Keratinocyte (primary cell): Measurements from ENCODE around the gene ZNF830. TPM values are rescaled to one million over a fixed set of nuclear protein-coding genes. Genes with fewer than 3 reads are reported as not detected.

Experiments
- DNase-seq: peaks from one replicate; pipeline ENCODE4 v3.0.0-alpha.2; 2011; ENCODE audit warnings: low read depth, missing footprints, low spot score
- FAIRE-seq: peaks from 2 replicates; lab custom pipeline; 2011; peaks lifted over from hg19 to GRCh38; lab: Jason Lieb, UNC
- H2AFZ ChIP-seq: 2 replicates; pipeline ENCODE4 v1.6.0; 2012; ENCODE audit warnings: low read length, control low read depth, inconsistent platforms; ENCODE audit not compliant: control insufficient read depth
- H3K27ac ChIP-seq: 2 replicates; pipeline ENCODE4 v1.5.1; 2011; ENCODE audit warnings: low read length; ENCODE audit not compliant: control insufficient read depth, insufficient read depth
- H3K27me3 ChIP-seq: 3 replicates; pipeline ENCODE4 v1.6.0; 2011; ENCODE audit warnings: low read length; ENCODE audit not compliant: control insufficient read depth, insufficient read depth; ENCODE audit errors: extremely low read depth
- H3K36me3 ChIP-seq, 2 experiments: 2 replicates in 1 of 2; 3 replicates in 1 of 2; pipeline ENCODE4 v1.5.1; 2011; ENCODE audit warnings: low read length in 2 of 2, mild to moderate bottlenecking in 1 of 2; ENCODE audit not compliant: control insufficient read depth in 2 of 2, insufficient read depth in 2 of 2; ENCODE audit errors: extremely low read depth in 1 of 2
- H3K4me1 ChIP-seq: 3 replicates; pipeline ENCODE4 v1.5.1; 2011; ENCODE audit warnings: low read length; ENCODE audit not compliant: control insufficient read depth, insufficient read depth; ENCODE audit errors: extremely low read depth
- H3K4me2 ChIP-seq: 3 replicates; pipeline ENCODE4 v1.6.0; 2011; ENCODE audit warnings: low read depth, low read length; ENCODE audit not compliant: control insufficient read depth, insufficient read depth; ENCODE audit errors: extremely low read depth
- H3K4me3 ChIP-seq, 3 experiments: fragments of 200-600 bp in 1 of 3; sonication (generic) in 1 of 3; 2 replicates in 2 of 3; 3 replicates in 1 of 3; pipeline ENCODE4 v1.5.1; 2011 to 2016; ENCODE audit warnings: low read length in 3 of 3, mild to moderate bottlenecking in 3 of 3, control low read depth in 2 of 3, inconsistent platforms in 1 of 3, low read depth in 1 of 3, mixed read lengths in 1 of 3, mixed run types in 1 of 3, moderate library complexity in 1 of 3; ENCODE audit not compliant: control insufficient read depth in 2 of 3, insufficient read depth in 2 of 3; ENCODE audit errors: extremely low read depth in 1 of 3
- H3K79me2 ChIP-seq: 2 replicates; pipeline ENCODE4 v1.6.0; 2012; ENCODE audit warnings: low read length; ENCODE audit not compliant: control insufficient read depth, insufficient read depth
- H3K9ac ChIP-seq: 3 replicates; pipeline ENCODE4 v1.6.0; 2011; ENCODE audit warnings: low read length; ENCODE audit not compliant: control insufficient read depth, insufficient read depth; ENCODE audit errors: extremely low read depth
- H3K9me1 ChIP-seq: 3 replicates; pipeline ENCODE4 v1.6.0; 2011; ENCODE audit warnings: low read length; ENCODE audit not compliant: control insufficient read depth, insufficient read depth; ENCODE audit errors: extremely low read depth
- H3K9me3 ChIP-seq: 2 replicates; pipeline ENCODE4 v1.5.1; 2012; ENCODE audit warnings: low read depth, low read length; ENCODE audit not compliant: control insufficient read depth
- H4K20me1 ChIP-seq: 3 replicates; pipeline ENCODE4 v1.6.0; 2011; ENCODE audit warnings: low read length; ENCODE audit not compliant: control insufficient read depth, insufficient read depth; ENCODE audit errors: extremely low read depth
- EZH2 ChIP-seq: IDR thresholded peaks from one replicate; pipeline ENCODE4 v1.6.1; 2012; ENCODE audit warnings: inconsistent platforms, mild to moderate bottlenecking, low read length, moderate library complexity
- dilution Hi-C: fragments of 300-500 bp; cut with MboI; formaldehyde crosslinking; loops from one replicate; pipeline ENCODE4 v1.7.0; 2020; ENCODE audit warnings: low sequenced_read_pairs; ENCODE audit not compliant: extremely low pct_ligation_motif_present
- polyA plus RNA-seq, 5 experiments: library from polyadenylated mRNA; depleted of rRNA in 3 of 5; stranded (reverse) in 3 of 5; stranded (forward) in 1 of 5; unstranded in 1 of 5; fragments of >200 nt; gene quantifications; 1 replicate in 1 of 5; 2 replicates in 3 of 5; 3 replicates in 1 of 5; pipeline versions ENCODE4 v1.2.1 to v1.2.3, GENCODE V29; 2011 to 2012; ENCODE audit warnings: missing spikeins in 2 of 5, low read depth in 1 of 5, low replicate concordance in 1 of 5
- TF ChIP-seq, protein P1 (sequence below), 3 experiments: IDR thresholded peaks in 1 of 3; conservative IDR thresholded peaks in 1 of 3; optimal IDR thresholded peaks in 1 of 3; 2 replicates in 2 of 3; 3 replicates in 1 of 3; pipeline versions ENCODE3 to v1.5.1; 2011; ENCODE audit warnings: low read length in 3 of 3, mild to moderate bottlenecking in 3 of 3, moderate library complexity in 2 of 3, control low read depth in 1 of 3, inconsistent platforms in 1 of 3; ENCODE audit not compliant: insufficient read depth in 2 of 3; ENCODE audit errors: extremely low read depth in 1 of 3

Gene ZNF830
- polyA plus RNA-seq, 1 donor (not counting 4 experiments of a cell fraction or from before 2014, with no cell fraction given) = 10.3 TPM

DNA sequence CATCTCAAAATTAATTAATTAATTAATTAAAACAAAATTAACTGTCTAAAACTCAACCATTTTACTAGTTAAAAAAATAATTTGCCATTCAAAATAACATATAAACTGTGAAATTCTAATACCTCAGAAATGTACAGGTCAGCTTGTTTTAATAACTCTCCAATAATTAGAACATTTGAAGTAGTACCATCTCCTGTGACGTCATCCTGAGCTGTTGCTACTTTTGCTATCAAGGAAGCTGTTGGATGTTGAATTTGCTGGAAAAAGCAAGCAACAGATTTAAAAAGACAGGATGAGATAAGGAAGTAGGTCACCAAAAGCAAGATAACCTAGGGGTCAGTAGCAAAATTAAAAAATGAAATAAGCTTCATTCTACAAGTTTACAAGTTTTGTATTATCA lies 2.9 kb upstream of the ZNF830 start:
- peaks cover 0 to 1% of the 10 kb centered on the region in 2 experiments for H3K36me3 ChIP-seq
- no peak for FAIRE-seq
- H3K9me1 ChIP-seq = no peaks in the 10 kb centered on the region
- DNase-seq = no peak
- H3K4me3 ChIP-seq = no peak overlapping the region
- H3K27me3 ChIP-seq = no peaks in the 10 kb centered on the region
- no peak overlapping the region for H3K27ac ChIP-seq
- no peaks in the 10 kb centered on the region for H3K9me3 ChIP-seq
- H2AFZ ChIP-seq = no peak overlapping the region
- TF ChIP-seq, protein P1, sequence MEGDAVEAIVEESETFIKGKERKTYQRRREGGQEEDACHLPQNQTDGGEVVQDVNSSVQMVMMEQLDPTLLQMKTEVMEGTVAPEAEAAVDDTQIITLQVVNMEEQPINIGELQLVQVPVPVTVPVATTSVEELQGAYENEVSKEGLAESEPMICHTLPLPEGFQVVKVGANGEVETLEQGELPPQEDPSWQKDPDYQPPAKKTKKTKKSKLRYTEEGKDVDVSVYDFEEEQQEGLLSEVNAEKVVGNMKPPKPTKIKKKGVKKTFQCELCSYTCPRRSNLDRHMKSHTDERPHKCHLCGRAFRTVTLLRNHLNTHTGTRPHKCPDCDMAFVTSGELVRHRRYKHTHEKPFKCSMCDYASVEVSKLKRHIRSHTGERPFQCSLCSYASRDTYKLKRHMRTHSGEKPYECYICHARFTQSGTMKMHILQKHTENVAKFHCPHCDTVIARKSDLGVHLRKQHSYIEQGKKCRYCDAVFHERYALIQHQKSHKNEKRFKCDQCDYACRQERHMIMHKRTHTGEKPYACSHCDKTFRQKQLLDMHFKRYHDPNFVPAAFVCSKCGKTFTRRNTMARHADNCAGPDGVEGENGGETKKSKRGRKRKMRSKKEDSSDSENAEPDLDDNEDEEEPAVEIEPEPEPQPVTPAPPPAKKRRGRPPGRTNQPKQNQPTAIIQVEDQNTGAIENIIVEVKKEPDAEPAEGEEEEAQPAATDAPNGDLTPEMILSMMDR (optimal IDR thresholded peaks at IDR 0.05 in 1 of 3, IDR thresholded peaks at IDR 0.05 in 1 of 3, conservative IDR thresholded peaks at IDR 0.05 in 1 of 3; ENCODE audit: extremely low read depth in 1 of 3, insufficient read depth in 2 of 3, low read length in 3 of 3) = no peak
- TF ChIP-seq EZH2 = no peak
- H3K4me2 ChIP-seq = no peak overlapping the region
- no peak overlapping the region for H3K9ac ChIP-seq
- peaks cover 20% of the 10 kb centered on the region for H3K79me2 ChIP-seq
- no peaks in the 10 kb centered on the region for H4K20me1 ChIP-seq
- H3K4me1 ChIP-seq = peaks cover 14% of the 10 kb centered on the region
- dilution Hi-C loops = no loop called here

DNA sequence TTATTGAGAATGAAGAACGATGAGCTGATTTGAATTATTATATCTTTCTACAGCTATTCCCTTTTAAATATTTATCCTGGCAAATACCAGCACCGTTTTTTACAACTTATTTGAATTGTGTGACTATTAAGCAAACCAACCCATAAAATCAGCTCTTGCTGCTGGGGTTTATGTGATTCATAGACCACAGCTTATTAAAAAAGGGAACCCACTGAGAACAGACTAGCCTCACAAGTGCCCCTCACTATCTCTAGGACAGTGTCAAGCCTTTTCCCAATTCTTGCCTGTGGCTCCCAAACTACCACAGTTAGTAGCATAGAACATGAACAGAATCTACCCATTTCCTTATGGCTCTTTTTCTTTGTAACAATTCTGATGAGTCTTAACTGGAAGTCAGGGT lies 12.8 kb downstream of the ZNF830 start:
- no peaks in the 10 kb centered on the region for H3K36me3 ChIP-seq
- H3K9me1 ChIP-seq = no peaks in the 10 kb centered on the region
- peaks cover 2% of the 10 kb centered on the region for H3K4me1 ChIP-seq
- no peak overlapping the region for H3K27ac ChIP-seq
- no peak overlapping the region for H3K9ac ChIP-seq
- no peaks in the 10 kb centered on the region for H3K9me3 ChIP-seq
- H2AFZ ChIP-seq = no peak overlapping the region
- no peaks in the 10 kb centered on the region for H4K20me1 ChIP-seq
- no peak for DNase-seq
- H3K4me3 ChIP-seq = no peak overlapping the region
- FAIRE-seq = no peak
- TF ChIP-seq, protein P1 (optimal IDR thresholded peaks at IDR 0.05 in 1 of 3, IDR thresholded peaks at IDR 0.05 in 1 of 3, conservative IDR thresholded peaks at IDR 0.05 in 1 of 3; ENCODE audit: extremely low read depth in 1 of 3, insufficient read depth in 2 of 3, low read length in 3 of 3) = no peak
- no peak for TF ChIP-seq EZH2
- no peak overlapping the region for H3K4me2 ChIP-seq
- dilution Hi-C loops = no loop called here
- no peaks in the 10 kb centered on the region for H3K79me2 ChIP-seq
- no peaks in the 10 kb centered on the region for H3K27me3 ChIP-seq
